Panc1 (cell line): ENCODE measurements around the gene PLXNA2. TPM values are rescaled to one million over a fixed set of nuclear protein-coding genes. Genes with fewer than 3 reads are reported as not detected.

Source experiments
- ATAC-seq: fragments of 200-7000 bp; cut with Tn5 transposase; 2 replicates; pipeline ENCODE4 v1.9.1; 2020; ENCODE audit warnings: mild to moderate bottlenecking, moderate library complexity
- BruUV-seq: library from RNA; stranded (reverse); fragments of 400-500 nt; replicated peaks from 2 replicates; lab custom pipeline; 2021; lab: Mats Ljungman, UMichigan
- CTCF ChIA-PET: fragments of 300-600 bp; sonication (Branson Sonifier 250); formaldehyde crosslinking; loops from one replicate; lab custom pipeline; 2022; ENCODE audit warnings: antibody characterized with exemption; lab: Charles Lee
- POLR2A ChIA-PET: fragments of 300-600 bp; sonication (Branson Sonifier 250); formaldehyde crosslinking; loops from one replicate; lab custom pipeline; 2022; ENCODE audit warnings: antibody characterized with exemption; lab: Charles Lee
- DNase-seq: peaks from one replicate; pipeline ENCODE4 v3.0.0-alpha.2; 2010; ENCODE audit warnings: low read depth, low spot score
- H3K27ac ChIP-seq: 2 replicates; pipeline ENCODE4 v1.5.1; 2011; ENCODE audit warnings: mild to moderate bottlenecking, low read length, inconsistent platforms
- H3K27me3 ChIP-seq: fragments of 200-500 bp; sonication (Bioruptor generic); 2 replicates; pipeline ENCODE4 v1.6.0; 2014; ENCODE audit warnings: low read length, inconsistent platforms; ENCODE audit not compliant: control insufficient read depth, insufficient read depth
- H3K36me3 ChIP-seq: fragments of 200-500 bp; sonication (Bioruptor generic); 2 replicates; pipeline ENCODE4 v1.5.1; 2014; ENCODE audit warnings: inconsistent platforms, mild to moderate bottlenecking, low read length, moderate library complexity; ENCODE audit not compliant: control insufficient read depth, insufficient read depth
- H3K4me1 ChIP-seq: 2 replicates; pipeline ENCODE4 v1.5.1; 2011; ENCODE audit warnings: inconsistent platforms, mild to moderate bottlenecking, low read length, moderate library complexity; ENCODE audit not compliant: control insufficient read depth, insufficient read depth
- H3K4me3 ChIP-seq, 2 experiments: 2 replicates each; pipeline ENCODE4 v1.5.1; 2011 to 2012; ENCODE audit warnings: low read depth in 2 of 2, low read length in 2 of 2, mild to moderate bottlenecking in 2 of 2, inconsistent platforms in 1 of 2, moderate library complexity in 1 of 2
- H3K9me3 ChIP-seq: fragments of 200-500 bp; sonication (Bioruptor generic); 2 replicates; pipeline ENCODE4 v1.5.1; 2014; ENCODE audit warnings: low read depth, mild to moderate bottlenecking, inconsistent platforms, low read length, moderate library complexity; ENCODE audit not compliant: control insufficient read depth, insufficient read depth
- CTCF ChIP-seq: fragments of 450-650 bp; IDR thresholded peaks from 2 replicates; pipeline ENCODE4 v1.5.1; 2017; ENCODE audit warnings: mild to moderate bottlenecking
- POLR2AphosphoS5 ChIP-seq: IDR thresholded peaks from 2 replicates; pipeline ENCODE4 v1.6.1; 2012; ENCODE audit warnings: mild to moderate bottlenecking, low read depth, low read length, moderate library complexity
- REST ChIP-seq, 2 experiments: IDR thresholded peaks; 2 replicates each; pipeline ENCODE4 v1.6.1; 2011 to 2012; ENCODE audit warnings: low read depth in 2 of 2, control low read depth in 1 of 2, low read length in 1 of 2, mild to moderate bottlenecking in 1 of 2, moderate library complexity in 1 of 2; ENCODE audit not compliant: insufficient read depth in 1 of 2
- SIN3A ChIP-seq: IDR thresholded peaks from 2 replicates; pipeline ENCODE4 v1.6.1; 2012; ENCODE audit warnings: low read depth, mild to moderate bottlenecking, low read length, moderate library complexity, borderline replicate concordance; ENCODE audit not compliant: insufficient read depth
- TCF7L2 ChIP-seq: IDR thresholded peaks from 2 replicates; pipeline ENCODE4 v1.6.1; 2011; ENCODE audit warnings: mild to moderate bottlenecking, low read depth, low read length, inconsistent platforms
- in situ Hi-C: cut with HindIII; loops from 2 replicates; pipeline ENCODE4 v1.10.0; 2016; ENCODE audit warnings: low sequenced_read_pairs, low pct_unique_long_range_greater_than_20kb
- intact Hi-C: fragments of 100-400 bp; cut with micrococcal nuclease; formaldehyde crosslinking; loops from one replicate; pipeline ENCODE4 v1.10.0; 2022; ENCODE audit not compliant: unreplicated experiment
- total RNA-seq: library from RNA; stranded (reverse); gene quantifications from one replicate; pipeline ENCODE4 v1.2.1, GENCODE V29; 2021; ENCODE audit not compliant: unreplicated experiment

Gene PLXNA2
- total RNA-seq, 1 experiment from 2014 or later = 0.98 TPM

- Histone ChIP-seq H3K36me3 (no peaks in the 10 kb centered on the region), H3K27ac (no peak overlapping the region), H3K27me3 (peaks cover 2% of the 10 kb centered on the region; the same call in 1 of the 2 replicates), H3K9me3 (no peaks in the 10 kb centered on the region), H3K4me1 (no peaks in the 10 kb centered on the region), H3K4me3 (no peak overlapping the region)
- no TSS peak for BruUV-seq
- intact Hi-C loops = no loop called here
- DNase-seq (no peak), ATAC-seq (no peak)
- CTCF ChIA-PET = no interaction called here
- in situ Hi-C loops = no loop called here
- POLR2A ChIA-PET = no interaction called here
- no peak for TF ChIP-seq REST (IDR thresholded peaks at IDR 0.05; ENCODE audit: insufficient read depth in 1 of 2, low read depth in 2 of 2, low read length in 1 of 2)
- TF ChIP-seq POLR2AphosphoS5 = no peak
- TF ChIP-seq SIN3A = no peak
- no peak for TF ChIP-seq CTCF
- TF ChIP-seq TCF7L2 = no peak
Measured at GRCh38 chr1:208224192-208224713, 19.9 kb downstream of the PLXNA2 start.

GRCh38 chr1:208223136-208223535, 21.0 kb downstream of the PLXNA2 start:
- intact Hi-C loops = no loop called here
- CTCF ChIA-PET = no interaction called here
- no peak overlapping the region for H3K27ac ChIP-seq
- TF ChIP-seq SIN3A (no peak), REST (IDR thresholded peaks at IDR 0.05; ENCODE audit: insufficient read depth in 1 of 2, low read depth in 2 of 2, low read length in 1 of 2) (no peak), POLR2AphosphoS5 (no peak), TCF7L2 (no peak), CTCF (no peak)
- in situ Hi-C loops = no loop called here
- no peaks in the 10 kb centered on the region for H3K9me3 ChIP-seq
- no peaks in the 10 kb centered on the region for H3K4me1 ChIP-seq
- ATAC-seq (no peak), DNase-seq (no peak)
- POLR2A ChIA-PET = no interaction called here
- no TSS peak for BruUV-seq
- peaks cover 2% of the 10 kb centered on the region; the same call in 1 of the 2 replicates for H3K27me3 ChIP-seq
- no peaks in the 10 kb centered on the region for H3K36me3 ChIP-seq
- no peak overlapping the region for H3K4me3 ChIP-seq
